PC-9 (cell line): ENCODE measurements around the gene CEP72. TPM values are rescaled to one million over a fixed set of nuclear protein-coding genes. Genes with fewer than 3 reads are reported as not detected.
"Not testable (repeated sequence)": the region's sequence is repeated elsewhere in the genome, so short reads cannot be mapped to it uniquely, and the experiment has no call there.

Experiments
- BruUV-seq: library from RNA; stranded (reverse); fragments of 400-500 nt; replicated peaks from 2 replicates; lab custom pipeline; 2021; lab: Mats Ljungman, UMichigan
- CTCF ChIA-PET: fragments of 300-600 bp; sonication (Branson Sonifier 250); formaldehyde crosslinking; loops from one replicate; lab custom pipeline; 2022; ENCODE audit warnings: antibody characterized with exemption; lab: Charles Lee
- POLR2A ChIA-PET: fragments of 300-600 bp; sonication (Branson Sonifier 250); formaldehyde crosslinking; loops from one replicate; lab custom pipeline; 2022; ENCODE audit warnings: antibody characterized with exemption; ENCODE audit not compliant: unreplicated experiment; lab: Charles Lee
- DNase-seq, 2 experiments: peaks; one replicate each; pipeline versions ENCODE4 v3.0.0 to v3.0.0-alpha.2; 2015 to 2022; ENCODE audit warnings: mixed read lengths in 1 of 2
- H2AFZ ChIP-seq: fragments of 200-600 bp; sonication (generic); 2 replicates; pipeline ENCODE4 v1.8.1; 2017; ENCODE audit warnings: antibody characterized with exemption
- H3F3A ChIP-seq: fragments of 200-600 bp; sonication (generic); 2 replicates; pipeline ENCODE4 v1.8.1; 2017; ENCODE audit warnings: antibody characterized with exemption, mild to moderate bottlenecking, low read depth; ENCODE audit not compliant: insufficient read depth
- H3K27ac ChIP-seq: fragments of 200-600 bp; sonication (generic); 2 replicates; pipeline ENCODE4 v1.6.1; 2016; ENCODE audit warnings: mixed run types
- H3K27me3 ChIP-seq: fragments of 200-600 bp; sonication (generic); 2 replicates; pipeline ENCODE4 v1.6.1; 2016; ENCODE audit warnings: low read depth, mixed run types; ENCODE audit not compliant: insufficient read depth
- H3K36me3 ChIP-seq: fragments of 200-600 bp; sonication (generic); 2 replicates; pipeline ENCODE4 v1.6.1; 2016; ENCODE audit warnings: low read depth, mixed run types
- H3K4me1 ChIP-seq: fragments of 200-600 bp; sonication (generic); replicated peaks from 2 replicates; pipeline ENCODE4 v1.6.1; 2016; ENCODE audit warnings: mixed run types; ENCODE audit not compliant: insufficient read depth
- H3K4me2 ChIP-seq: fragments of 200-600 bp; sonication (generic); 2 replicates; pipeline ENCODE4 v1.6.1; 2017; ENCODE audit warnings: mixed run types
- H3K4me3 ChIP-seq: fragments of 200-600 bp; sonication (generic); 2 replicates; pipeline ENCODE4 v1.6.1; 2016; ENCODE audit warnings: mixed run types
- H3K79me2 ChIP-seq: fragments of 200-600 bp; sonication (generic); 2 replicates; pipeline ENCODE4 v1.6.1; 2017; ENCODE audit warnings: low read depth, mixed run types
- H3K9me2 ChIP-seq: fragments of 200-600 bp; sonication (generic); 2 replicates; pipeline ENCODE4 v1.8.1; 2017; ENCODE audit warnings: mild to moderate bottlenecking; ENCODE audit not compliant: insufficient read depth
- H3K9me3 ChIP-seq: fragments of 200-600 bp; sonication (generic); 2 replicates; pipeline ENCODE4 v1.8.1; 2016; ENCODE audit warnings: low read depth; ENCODE audit not compliant: insufficient read depth
- H4K20me1 ChIP-seq: fragments of 200-600 bp; sonication (generic); 2 replicates; pipeline ENCODE4 v1.8.1; 2017; ENCODE audit not compliant: insufficient read depth
- intact Hi-C: fragments of 100-400 bp; cut with micrococcal nuclease; formaldehyde crosslinking; loops from one replicate; pipeline ENCODE4 v1.10.0; 2022; ENCODE audit not compliant: unreplicated experiment
- total RNA-seq: library from RNA; stranded (reverse); gene quantifications from 2 replicates; pipeline ENCODE4 v1.2.3, GENCODE V29; 2021

Gene CEP72
- total RNA-seq, 1 experiment from 2014 or later, result 86.8 TPM

GRCh38 chr5:695475-695874 is 83.3 kb downstream of the CEP72 start:
- BruUV-seq, CTCF ChIA-PET, H3K36me3 ChIP-seq, H3K9me3 ChIP-seq, POLR2A ChIA-PET, H3K9me2 ChIP-seq, H3K4me1 ChIP-seq, DNase-seq, H2AFZ ChIP-seq, H3K27ac ChIP-seq, H3K4me2 ChIP-seq, H3K4me3 ChIP-seq, H4K20me1 ChIP-seq, H3K79me2 ChIP-seq, intact Hi-C loops, H3F3A ChIP-seq: not testable (repeated sequence)
- peaks cover 59% of the 10 kb centered on the region for H3K27me3 ChIP-seq

GRCh38 chr5:696191-696590 is 84.1 kb downstream of the CEP72 start:
- H3K9me2 ChIP-seq, POLR2A ChIA-PET, CTCF ChIA-PET, intact Hi-C loops, H3K4me2 ChIP-seq, H3K27ac ChIP-seq, H4K20me1 ChIP-seq, H3F3A ChIP-seq, H3K9me3 ChIP-seq, H3K36me3 ChIP-seq, BruUV-seq, H2AFZ ChIP-seq, H3K4me3 ChIP-seq, H3K79me2 ChIP-seq, DNase-seq, H3K4me1 ChIP-seq: not testable (repeated sequence)
- peaks cover 66% of the 10 kb centered on the region for H3K27me3 ChIP-seq

- H4K20me1 ChIP-seq, H3K4me3 ChIP-seq, H3K79me2 ChIP-seq, BruUV-seq, H3K27ac ChIP-seq, H3F3A ChIP-seq, POLR2A ChIA-PET, H3K36me3 ChIP-seq, intact Hi-C loops, DNase-seq, CTCF ChIA-PET, H3K4me2 ChIP-seq, H2AFZ ChIP-seq, H3K9me3 ChIP-seq, H3K9me2 ChIP-seq, H3K4me1 ChIP-seq: not testable (repeated sequence)
- H3K27me3 ChIP-seq, result peaks cover 73% of the 10 kb centered on the region
Measured at GRCh38 chr5:696753-697702, 84.9 kb downstream of the CEP72 start.

Other genes with a start within 250 kb of the CEP72 start
- 155 and 188 TPM in 2 replicates for gene EXOC3, start 169.2 kb upstream of the CEP72 start, total RNA-seq
- 5.2 and 5.6 TPM in 2 replicates for gene SLC9A3, start 87.9 kb upstream of the CEP72 start, total RNA-seq
- gene TPPP, start 81.0 kb downstream of the CEP72 start, total RNA-seq, result 0.17 and 0.38 TPM in 2 replicates
- 0.41 TPM in 1 of 2 replicates, not detected in the other for gene ZDHHC11B, start 172.4 kb downstream of the CEP72 start, total RNA-seq
- 13.1 and 19.1 TPM in 2 replicates for gene ZDHHC11, start 238.6 kb downstream of the CEP72 start, total RNA-seq